Left ventricle myocardium superior (tissue), 1 donor: ENCODE results near the gene CLEC2D. TPM values are rescaled to one million over a fixed set of nuclear protein-coding genes. Genes with fewer than 3 reads are reported as not detected.
"Not testable (repeated sequence)": the region's sequence is repeated elsewhere in the genome, so short reads cannot be mapped to it uniquely, and the experiment has no call there.

Experiments
- ATAC-seq: fragments of 200-7000 bp; cut with Tn5 transposase; one replicate; pipeline ENCODE4 v1.9.1; 2020; ENCODE audit warnings: mild to moderate bottlenecking, moderate library complexity
- DNase-seq: peaks from one replicate; pipeline ENCODE4 v3.0.0-alpha.2; 2020
- intact Hi-C: fragments of 100-400 bp; cut with micrococcal nuclease; formaldehyde crosslinking; loops from one replicate; pipeline ENCODE4 v1.11.0; 2022
- total RNA-seq: library from RNA; stranded (reverse); fragmentation: NEBNext Ultra II Directional; extraction: Animal tissue kit (Norgen Biotek cat#: 25700); gene quantifications from one replicate; pipeline ENCODE4 v1.2.1, GENCODE V29; 2021
- donor health status: DM: no; HTN: yes; CAD: no; lungs with severe emphysema.

CLEC2D gene
- total RNA-seq, 1 donor from 2014 or later = 4.2 TPM

GRCh38 chr12:9695661-9696060 lies 26.1 kb downstream of the CLEC2D start:
- intact Hi-C loops = not testable (repeated sequence)

GRCh38 chr12:9697619-9698018 lies 28.1 kb downstream of the CLEC2D start:
- no peak for DNase-seq
- ATAC-seq = no peak
- intact Hi-C loops = no loop called here

More at GRCh38 chr12:9695661-9696060, 26.1 kb downstream of the CLEC2D start:
- not testable (repeated sequence) for ATAC-seq, DNase-seq

- DNase-seq (no peak), ATAC-seq (no peak)
- intact Hi-C loops = no loop called here
Observed at GRCh38 chr12:9698681-9699080, 29.2 kb downstream of the CLEC2D start.

GRCh38 chr12:9699269-9699897 lies 29.9 kb downstream of the CLEC2D start:
- intact Hi-C loops = no loop called here
- ATAC-seq (peak; percentile 72), DNase-seq (no peak)

GRCh38 chr12:9699898-9700605 lies 30.5 kb downstream of the CLEC2D start:
- peak; percentile 72 for ATAC-seq
- intact Hi-C loops = no loop called here
- no peak for DNase-seq

- intact Hi-C loops = no loop called here
- ATAC-seq (peak; percentile 36), DNase-seq (no peak)
Observed at GRCh38 chr12:9700606-9700956, 31.1 kb downstream of the CLEC2D start.

- ATAC-seq = no peak
- intact Hi-C loops = no loop called here
Observed at GRCh38 chr12:9701380-9702154, 32.1 kb downstream of the CLEC2D start.

GRCh38 chr12:9702255-9702654 lies 32.7 kb downstream of the CLEC2D start:
- intact Hi-C loops = no loop called here
- ATAC-seq = no peak
- DNase-seq = no peak

More at GRCh38 chr12:9701380-9702154, 32.1 kb downstream of the CLEC2D start:
- DNase-seq = no peak

- intact Hi-C loops = not testable (repeated sequence)
Observed at GRCh38 chr12:9704561-9704960, 35.0 kb downstream of the CLEC2D start.

GRCh38 chr12:9706086-9706685 lies 36.7 kb downstream of the CLEC2D start:
- DNase-seq (no peak), ATAC-seq (no peak)
- intact Hi-C loops = loop anchor here (5.0 kb wide), 1 partner anchor 74 kb away; no protein-coding TSS in a partner anchor

More at GRCh38 chr12:9704561-9704960, 35.0 kb downstream of the CLEC2D start:
- not testable (repeated sequence) for DNase-seq, ATAC-seq

- no peak for ATAC-seq
- intact Hi-C loops = loop anchor here (5.0 kb wide), 1 partner anchor 75 kb away; no protein-coding TSS in a partner anchor
- DNase-seq = no peak
Observed at GRCh38 chr12:9707356-9707755, 37.8 kb downstream of the CLEC2D start.

- ATAC-seq (peak; percentile 63), DNase-seq (no peak)
- intact Hi-C loops = loop anchor here (5.0 kb wide), 1 partner anchor 76 kb away; no protein-coding TSS in a partner anchor
Observed at GRCh38 chr12:9707864-9708808, 38.6 kb downstream of the CLEC2D start.

GRCh38 chr12:9708853-9709252 lies 39.3 kb downstream of the CLEC2D start:
- intact Hi-C loops = loop anchor here (5.0 kb wide), 1 partner anchor 77 kb away; no protein-coding TSS in a partner anchor
- no peak for ATAC-seq
- DNase-seq = no peak

GRCh38 chr12:9710584-9711375 lies 41.3 kb downstream of the CLEC2D start:
- intact Hi-C loops = no loop called here
- DNase-seq (no peak), ATAC-seq (no peak)

- no peak for DNase-seq
- intact Hi-C loops = no loop called here
- ATAC-seq = no peak
Observed at GRCh38 chr12:9711664-9712063, 42.2 kb downstream of the CLEC2D start.

GRCh38 chr12:9713032-9713558 lies 43.6 kb downstream of the CLEC2D start:
- intact Hi-C loops, ATAC-seq, DNase-seq: not testable (repeated sequence)
